ENCODE results near the gene NDFIP1.

DNA sequence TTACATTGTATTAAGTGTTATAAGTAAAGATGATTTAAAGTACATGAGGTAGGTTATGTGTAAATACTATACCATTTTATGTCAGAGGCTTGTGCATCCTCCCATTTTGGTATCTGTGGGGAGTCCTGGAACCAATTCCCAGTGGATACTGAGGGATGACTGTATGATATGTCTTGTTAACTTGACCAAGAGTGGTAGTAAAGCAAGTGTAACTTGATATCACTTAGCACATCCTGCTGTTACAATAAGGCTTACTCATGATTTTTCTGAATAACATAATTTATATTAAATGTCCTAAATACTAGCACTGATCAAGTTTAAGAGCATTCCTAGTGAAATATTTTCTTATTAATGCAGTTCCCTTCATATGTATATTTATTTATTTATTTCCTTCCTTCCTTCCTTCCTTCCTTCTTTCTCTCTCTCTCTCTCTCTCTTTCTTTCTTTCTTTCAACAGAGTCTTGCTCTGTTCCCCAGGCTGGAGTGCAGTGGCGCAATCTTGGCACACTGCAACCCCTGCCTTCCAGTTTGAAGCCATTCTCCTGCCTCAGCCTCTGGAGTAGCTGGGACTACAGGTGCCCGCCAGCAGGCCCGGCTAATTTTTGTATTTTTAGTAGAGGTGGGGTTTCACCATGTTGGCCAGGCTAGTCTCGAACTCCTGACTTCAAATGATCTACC is 7.5 kb downstream of the NDFIP1 start:
- no peak for TF ChIP-seq POLR2A (IDR thresholded peaks at IDR 0.05; ENCODE audit: extremely low read depth, insufficient read length)
- TF ChIP-seq, protein P1, sequence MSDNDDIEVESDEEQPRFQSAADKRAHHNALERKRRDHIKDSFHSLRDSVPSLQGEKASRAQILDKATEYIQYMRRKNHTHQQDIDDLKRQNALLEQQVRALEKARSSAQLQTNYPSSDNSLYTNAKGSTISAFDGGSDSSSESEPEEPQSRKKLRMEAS (IDR thresholded peaks at IDR 0.05; ENCODE audit: low read depth, low read length): no peak
- TF ChIP-seq, protein P2, sequence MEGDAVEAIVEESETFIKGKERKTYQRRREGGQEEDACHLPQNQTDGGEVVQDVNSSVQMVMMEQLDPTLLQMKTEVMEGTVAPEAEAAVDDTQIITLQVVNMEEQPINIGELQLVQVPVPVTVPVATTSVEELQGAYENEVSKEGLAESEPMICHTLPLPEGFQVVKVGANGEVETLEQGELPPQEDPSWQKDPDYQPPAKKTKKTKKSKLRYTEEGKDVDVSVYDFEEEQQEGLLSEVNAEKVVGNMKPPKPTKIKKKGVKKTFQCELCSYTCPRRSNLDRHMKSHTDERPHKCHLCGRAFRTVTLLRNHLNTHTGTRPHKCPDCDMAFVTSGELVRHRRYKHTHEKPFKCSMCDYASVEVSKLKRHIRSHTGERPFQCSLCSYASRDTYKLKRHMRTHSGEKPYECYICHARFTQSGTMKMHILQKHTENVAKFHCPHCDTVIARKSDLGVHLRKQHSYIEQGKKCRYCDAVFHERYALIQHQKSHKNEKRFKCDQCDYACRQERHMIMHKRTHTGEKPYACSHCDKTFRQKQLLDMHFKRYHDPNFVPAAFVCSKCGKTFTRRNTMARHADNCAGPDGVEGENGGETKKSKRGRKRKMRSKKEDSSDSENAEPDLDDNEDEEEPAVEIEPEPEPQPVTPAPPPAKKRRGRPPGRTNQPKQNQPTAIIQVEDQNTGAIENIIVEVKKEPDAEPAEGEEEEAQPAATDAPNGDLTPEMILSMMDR (IDR thresholded peaks at IDR 0.05; ENCODE audit: low read depth, low read length): no peak

Data from NB4 (cell line).